Ovary (tissue), 3 donors: Measurements from ENCODE around the gene PAK3.

Source experiments
- CTCF ChIP-seq, 3 donors: fragments of 450-650 bp in 2 of 3; fragments of 200-600 bp in 1 of 3; IDR thresholded peaks; one replicate each; pipeline versions ENCODE4 v1.5.1 to v1.8.0; 2016 to 2022; ENCODE audit warnings: antibody characterized with exemption in 3 of 3, mild to moderate bottlenecking in 1 of 3
- EP300 ChIP-seq: sonication (generic); formaldehyde crosslinking; IDR thresholded peaks from one replicate; pipeline ENCODE4 v1.6.1; 2017; ENCODE audit warnings: antibody characterized with exemption
- POLR2A ChIP-seq: fragments of 450-650 bp; IDR thresholded peaks from one replicate; pipeline ENCODE4 v1.6.1; 2017; ENCODE audit warnings: antibody characterized with exemption, mild to moderate bottlenecking, moderate library complexity
- donor health status: DM: no; HTN: no; CAD: no.

GRCh38 chrX:111254896-111255693 is 159.1 kb downstream of the PAK3 start:
- TF ChIP-seq POLR2A (no peak), CTCF (IDR thresholded peaks at IDR 0.05) (no peak), EP300 (no peak)
